ENCODE results near the gene RHOB.
A peak's percentile ranks its signal among the peaks of the same experiment; 100 is the strongest.

Gene RHOB

DNA sequence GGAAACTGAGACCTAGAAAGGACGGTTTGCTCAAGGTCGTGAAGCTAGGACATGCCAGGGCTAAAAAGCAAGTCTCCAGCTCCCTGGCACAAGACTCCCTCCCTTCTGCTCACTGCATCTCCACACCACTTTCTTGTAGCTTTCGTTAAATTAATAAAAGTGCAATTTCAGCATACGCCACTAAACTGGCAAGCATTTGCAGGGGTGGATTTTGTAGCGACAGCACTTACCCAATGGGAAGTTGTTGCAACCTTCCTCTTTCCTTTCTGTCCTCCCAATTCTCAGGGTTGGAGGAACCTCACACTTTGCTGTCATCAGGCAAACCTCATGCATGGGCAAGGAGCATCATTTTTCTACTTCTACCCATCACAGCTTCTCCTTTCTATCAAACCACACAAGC lies 7.4 kb upstream of the RHOB start:
- DNase-seq: no peak

DNA sequence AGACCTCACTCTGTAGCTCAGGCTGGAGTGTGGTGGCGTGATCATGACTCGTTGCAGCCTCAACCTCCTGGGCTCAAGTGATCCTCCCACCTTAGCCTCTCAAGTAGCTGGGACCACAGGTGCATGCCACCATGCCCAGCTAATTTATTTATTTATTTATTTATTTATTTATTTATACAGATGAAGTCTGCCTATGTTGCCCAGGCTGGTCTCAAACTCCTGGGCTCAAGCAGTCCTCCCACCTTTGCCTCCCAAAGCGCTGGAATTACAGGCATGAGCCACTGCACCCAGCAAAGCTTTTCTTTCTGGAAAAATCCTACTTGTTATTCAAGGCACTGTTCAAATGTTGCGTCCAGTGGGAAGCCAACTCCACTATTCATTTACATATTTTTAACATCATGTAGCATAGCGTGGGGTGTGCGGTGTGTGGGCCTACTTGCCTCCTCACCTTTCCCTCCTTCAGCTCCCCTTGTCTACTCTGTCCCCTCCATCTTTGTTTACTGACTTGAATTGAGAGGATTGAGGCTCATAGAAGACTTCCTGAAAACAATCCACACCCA lies 6.8 kb upstream of the RHOB start:
- no peak for DNase-seq

DNA sequence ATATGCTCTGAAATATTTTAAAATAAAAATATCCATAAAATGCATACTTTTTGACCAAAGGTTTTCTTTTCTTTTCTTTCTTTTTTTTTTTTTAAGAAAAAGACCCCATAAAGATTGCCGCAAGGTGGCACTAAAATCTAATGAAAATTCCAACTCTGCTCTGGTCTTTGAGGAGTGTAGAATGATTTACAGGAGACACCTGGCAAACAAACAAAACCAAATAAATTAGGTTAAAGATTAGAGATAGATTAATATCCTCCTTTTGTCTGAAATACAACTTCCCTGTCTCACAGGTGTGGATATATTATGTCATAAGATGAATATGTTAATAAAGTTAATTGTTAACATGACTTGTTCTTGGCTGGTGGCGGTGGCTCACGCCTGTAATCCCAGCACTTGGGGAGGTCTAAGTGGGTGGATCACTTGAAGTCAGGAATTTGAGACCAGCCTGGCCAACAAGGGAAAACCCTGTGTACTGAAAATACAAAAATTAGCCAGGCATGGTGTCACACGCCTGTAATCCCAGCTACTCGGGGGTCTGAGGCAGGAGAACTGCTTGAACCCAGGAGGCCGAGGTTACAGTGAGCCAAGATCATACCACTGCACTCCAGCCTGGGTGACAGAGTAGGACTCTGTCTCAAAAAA lies 3.5 kb upstream of the RHOB start:
- no peak for DNase-seq

DNA sequence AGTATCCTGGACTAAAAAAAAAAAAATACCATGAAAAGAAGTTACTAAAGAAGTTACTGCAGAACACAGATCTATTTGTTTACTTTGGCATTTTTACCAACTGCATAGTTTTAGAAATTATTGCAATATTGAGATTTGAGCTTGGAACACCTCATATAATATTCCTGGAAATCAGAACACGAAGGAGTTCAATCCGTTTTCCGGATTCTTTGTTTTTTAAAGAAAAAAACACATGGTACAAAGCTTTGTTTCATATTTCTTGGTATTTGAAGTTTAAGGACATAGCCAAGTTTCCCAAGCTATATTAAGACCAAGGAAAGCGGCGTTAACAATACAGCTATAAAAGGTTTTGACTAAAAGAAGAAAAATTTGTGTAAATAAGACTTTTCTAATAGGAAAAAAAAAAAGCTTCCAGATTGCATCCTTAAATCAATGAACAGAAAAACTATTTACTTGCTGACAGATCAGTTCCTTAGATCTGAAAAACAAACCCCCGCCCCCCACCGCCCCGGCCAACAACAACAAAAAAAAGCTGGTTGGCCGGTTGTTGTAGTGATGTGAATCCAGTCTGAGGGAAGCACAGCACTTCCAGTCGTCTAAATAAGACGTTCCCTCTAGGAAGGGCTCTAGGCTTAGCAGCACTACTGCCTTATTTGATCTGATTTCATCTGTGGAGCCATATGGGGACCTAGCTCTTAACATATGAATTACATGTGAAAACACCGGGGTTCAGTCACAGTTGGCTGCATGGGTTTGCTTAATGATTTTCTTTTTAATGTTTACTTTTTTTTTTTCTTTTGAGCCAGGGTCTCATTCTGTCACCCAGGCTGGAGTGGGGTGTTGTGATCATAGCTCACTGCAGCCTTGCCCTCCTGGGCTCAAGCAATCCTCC lies 2.5 kb upstream of the RHOB start:
- no peak for DNase-seq

DNA sequence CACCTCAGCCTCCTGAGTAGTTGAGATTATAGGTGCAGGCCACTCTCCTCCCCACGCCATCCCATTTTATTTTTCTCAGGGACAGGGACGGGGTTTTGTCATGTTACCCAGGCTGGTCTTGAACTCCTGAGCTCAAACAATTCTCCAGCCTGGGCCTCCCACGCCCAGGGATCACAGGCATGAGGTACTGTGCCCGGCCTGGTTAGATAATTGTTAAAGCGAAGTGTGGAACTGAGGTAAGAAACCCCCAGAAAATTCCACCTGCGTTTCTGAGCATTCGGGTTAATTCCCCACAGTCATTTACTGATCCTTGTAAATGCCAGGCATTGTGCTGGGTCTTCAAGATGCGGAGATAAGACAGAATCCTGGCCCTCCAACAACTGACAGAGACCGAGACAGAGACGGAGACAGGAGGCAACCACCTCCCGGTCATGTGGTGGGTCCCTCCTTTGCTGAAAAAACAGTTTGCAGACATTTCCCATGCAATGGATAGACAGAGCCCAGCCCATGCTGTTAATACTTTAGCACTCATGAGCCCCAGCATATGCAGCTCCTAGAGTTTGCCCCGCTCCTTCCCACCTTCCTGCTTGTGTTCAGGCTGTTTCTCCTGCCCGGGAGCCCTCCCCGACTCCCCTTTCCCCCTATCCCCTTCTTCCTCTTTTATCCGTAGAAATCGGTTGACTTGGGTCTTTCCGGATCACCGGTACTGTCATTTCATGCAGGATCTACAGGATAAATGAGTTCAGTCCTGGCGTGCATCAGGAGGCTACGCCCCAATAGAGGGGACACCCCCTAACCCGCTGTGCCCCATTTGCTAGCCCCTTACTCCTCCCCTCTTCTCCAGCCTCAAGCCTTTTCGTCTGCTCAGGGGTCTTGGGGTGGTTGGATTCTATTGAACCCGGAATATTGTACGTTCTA lies 1.6 kb upstream of the RHOB start:
- no peak for DNase-seq

DNA sequence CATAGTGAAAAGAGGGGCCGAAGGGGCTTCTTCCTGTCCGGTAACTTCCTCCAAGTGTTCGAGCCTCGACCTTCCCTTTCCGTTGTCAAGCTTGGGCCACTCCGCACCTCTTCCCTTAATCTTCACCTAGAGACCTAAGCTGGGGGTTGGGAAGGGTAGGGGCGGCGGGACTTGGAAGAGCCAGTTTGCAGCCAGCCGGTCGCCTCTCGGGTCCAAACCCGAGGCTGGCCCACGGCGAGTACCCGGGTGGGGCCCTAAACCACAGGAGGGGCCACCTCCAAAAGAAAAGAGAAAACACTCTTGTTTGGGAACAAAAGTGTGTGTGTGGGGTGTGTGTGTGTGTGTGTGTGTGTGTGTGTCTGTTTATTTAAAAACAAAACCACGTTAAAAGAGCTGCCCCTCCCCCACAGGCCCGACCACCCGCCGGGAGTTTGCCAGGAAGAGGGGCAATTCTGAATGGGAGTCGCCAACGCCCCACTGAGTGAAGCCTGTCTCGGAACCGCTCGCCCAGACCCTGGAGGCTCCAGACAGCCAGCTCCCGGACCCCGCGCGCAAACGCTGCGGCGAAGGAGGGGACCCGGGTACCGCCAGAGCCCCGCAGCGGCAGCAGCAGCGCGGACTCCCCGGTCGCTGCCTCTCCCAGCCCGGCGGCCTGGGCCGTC lies 488 bp upstream of the RHOB start:
- no peak for DNase-seq

DNA sequence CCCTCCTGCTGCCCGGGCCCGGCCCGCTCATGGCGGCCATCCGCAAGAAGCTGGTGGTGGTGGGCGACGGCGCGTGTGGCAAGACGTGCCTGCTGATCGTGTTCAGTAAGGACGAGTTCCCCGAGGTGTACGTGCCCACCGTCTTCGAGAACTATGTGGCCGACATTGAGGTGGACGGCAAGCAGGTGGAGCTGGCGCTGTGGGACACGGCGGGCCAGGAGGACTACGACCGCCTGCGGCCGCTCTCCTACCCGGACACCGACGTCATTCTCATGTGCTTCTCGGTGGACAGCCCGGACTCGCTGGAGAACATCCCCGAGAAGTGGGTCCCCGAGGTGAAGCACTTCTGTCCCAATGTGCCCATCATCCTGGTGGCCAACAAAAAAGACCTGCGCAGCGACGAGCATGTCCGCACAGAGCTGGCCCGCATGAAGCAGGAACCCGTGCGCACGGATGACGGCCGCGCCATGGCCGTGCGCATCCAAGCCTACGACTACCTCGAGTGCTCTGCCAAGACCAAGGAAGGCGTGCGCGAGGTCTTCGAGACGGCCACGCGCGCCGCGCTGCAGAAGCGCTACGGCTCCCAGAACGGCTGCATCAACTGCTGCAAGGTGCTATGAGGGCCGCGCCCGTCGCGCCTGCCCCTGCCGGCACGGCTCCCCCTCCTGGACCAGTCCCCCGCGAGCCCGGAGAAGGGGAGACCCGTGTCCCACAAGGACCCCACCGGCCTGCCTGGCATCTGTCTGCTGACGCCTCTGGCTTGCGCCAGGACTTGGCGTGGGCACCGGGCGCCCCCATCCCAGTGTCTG lies 767 bp downstream of the RHOB start:
- peak; percentile 29 for DNase-seq

DNA sequence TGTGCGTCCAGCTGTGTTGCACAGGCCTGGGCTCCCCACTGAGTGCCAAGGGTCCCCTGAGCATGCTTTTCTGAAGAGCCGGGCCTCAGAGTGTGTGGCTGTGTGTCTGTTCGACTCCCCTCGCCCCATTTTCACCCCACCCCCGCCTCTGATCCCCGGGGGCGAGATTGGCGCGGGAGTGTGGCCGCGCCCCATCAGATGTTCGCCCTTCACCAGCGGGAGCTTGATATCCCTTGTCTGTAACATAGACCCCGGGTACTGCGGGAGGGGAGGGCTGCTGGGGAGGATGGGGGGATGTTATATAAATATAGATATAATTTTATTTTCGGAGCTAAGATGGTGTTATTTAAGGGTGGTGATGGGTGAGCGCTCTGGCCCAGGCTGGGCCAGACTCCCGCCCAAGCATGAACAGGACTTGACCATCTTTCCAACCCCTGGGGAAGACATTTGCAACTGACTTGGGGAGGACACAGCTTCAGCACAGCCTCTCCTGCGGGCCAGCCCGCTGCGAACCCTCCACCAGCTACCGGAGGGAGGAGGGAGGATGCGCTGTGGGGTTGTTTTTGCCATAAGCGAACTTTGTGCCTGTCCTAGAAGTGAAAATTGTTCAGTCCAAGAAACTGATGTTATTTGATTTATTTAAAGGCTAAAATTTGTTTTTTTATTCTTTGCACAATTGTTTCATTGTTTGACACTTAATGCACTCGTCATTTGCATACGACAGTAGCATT lies 1.5 kb downstream of the RHOB start:
- DNase-seq: no peak

DNA sequence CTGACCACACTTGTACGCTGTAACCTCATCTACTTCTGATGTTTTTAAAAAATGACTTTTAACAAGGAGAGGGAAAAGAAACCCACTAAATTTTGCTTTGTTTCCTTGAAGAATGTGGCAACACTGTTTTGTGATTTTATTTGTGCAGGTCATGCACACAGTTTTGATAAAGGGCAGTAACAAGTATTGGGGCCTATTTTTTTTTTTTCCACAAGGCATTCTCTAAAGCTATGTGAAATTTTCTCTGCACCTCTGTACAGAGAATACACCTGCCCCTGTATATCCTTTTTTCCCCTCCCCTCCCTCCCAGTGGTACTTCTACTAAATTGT lies 2.1 kb downstream of the RHOB start:
- no peak for DNase-seq

DNA sequence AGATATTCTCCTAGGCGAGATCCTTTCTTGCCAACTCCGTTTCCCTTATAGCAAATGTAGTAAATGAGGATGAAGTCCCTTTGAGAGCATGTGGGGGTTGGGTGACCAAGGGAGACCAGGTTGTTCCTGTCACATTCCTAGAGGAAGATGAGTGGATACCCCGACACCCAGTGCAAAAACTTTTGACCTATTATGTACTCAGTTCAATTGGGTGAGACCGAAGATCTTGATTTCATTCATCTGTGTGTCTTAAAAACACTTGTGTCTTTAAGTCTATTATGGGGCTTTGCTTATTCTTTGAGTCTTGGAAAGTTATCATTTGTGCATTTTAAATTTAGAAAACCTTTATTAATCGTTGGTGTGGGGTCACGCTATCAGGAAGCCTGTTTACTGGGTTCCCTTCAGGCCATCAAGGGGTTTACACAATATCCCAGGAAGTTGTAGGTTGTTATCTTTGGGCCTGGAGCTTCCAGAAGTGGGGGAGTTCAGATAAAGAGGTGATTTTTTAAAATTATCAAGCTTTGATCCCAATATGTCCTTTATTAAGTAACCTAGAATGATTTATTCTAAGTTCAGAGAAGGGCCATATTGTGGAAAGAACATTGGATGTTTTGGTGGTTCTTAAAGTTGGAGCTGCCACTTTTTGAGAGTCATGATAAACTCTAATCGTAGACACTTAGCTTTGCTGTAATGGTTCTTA lies 2.8 kb downstream of the RHOB start:
- no peak for DNase-seq

DNA sequence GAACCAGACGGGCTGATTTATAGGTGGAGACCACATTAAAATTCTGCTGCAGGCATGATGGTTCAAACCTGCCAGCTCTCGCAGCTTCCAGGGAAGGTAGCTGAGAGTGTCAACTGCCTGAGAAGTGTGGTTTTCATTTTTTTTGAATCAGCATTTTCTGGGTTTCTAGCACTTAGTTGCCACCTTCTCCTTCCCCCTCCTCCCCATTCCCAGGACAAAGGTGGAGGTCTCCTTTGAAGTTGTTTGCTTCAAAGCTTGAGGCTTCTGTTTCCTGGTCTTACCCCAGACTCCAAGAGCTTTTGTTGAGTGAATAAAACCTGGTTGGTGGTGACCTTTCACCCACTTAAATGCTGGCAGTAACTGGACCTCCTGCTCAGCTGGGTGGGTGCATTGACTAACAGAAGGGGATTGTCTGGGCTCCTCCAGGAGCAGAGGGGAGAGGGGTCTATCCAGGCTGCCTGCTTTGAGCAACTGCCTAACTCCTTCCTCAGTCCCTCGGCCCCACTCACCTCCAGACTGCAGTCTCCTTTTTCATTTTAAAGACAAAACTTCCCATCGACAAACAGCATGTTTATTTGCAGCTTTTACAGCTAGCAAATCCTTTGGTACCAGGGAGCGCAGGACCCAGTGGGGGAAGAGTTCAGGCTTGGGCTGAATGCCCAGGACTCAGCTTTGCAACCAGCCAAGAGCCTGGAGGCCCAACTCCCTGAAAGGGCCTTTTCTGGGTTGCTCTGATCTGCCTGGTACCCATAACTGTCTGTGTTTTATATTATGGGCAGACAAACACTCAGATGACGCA lies 3.5 kb downstream of the RHOB start:
- DNase-seq: no peak

DNA sequence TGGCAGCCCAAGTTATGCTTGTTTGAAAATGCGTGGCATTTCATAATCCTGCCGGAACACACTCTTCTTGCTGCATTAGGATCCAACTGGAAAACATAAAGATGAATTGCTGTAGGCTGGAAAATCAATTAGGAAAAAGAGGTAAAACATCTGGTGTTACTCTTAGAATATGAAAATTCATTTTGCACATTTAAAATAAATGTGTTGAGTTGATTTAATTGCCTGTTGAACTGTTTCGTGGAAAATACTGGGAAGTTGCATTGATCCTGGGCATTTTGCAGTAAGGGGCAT lies 4.1 kb downstream of the RHOB start:
- DNase-seq: no peak

DNA sequence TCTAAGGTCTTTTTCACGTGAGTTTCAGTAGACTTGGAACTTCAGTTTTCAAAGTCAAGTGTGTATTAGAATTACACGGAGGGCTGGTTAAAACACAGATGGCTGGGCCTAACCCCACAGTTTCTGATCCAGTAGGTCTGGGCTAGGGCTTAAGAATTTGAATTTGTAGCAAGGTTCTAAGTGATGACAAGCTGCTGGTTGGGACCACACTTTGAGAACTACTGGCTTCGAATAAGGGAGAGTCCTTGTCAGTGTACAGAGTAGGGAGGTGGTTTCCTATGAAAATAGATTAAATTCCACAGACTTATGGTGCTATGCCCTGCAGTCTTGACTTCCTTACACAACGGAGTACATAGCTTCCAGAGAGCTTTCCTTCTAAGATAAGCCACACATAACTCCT lies 4.5 kb downstream of the RHOB start:
- no peak for DNase-seq

DNA sequence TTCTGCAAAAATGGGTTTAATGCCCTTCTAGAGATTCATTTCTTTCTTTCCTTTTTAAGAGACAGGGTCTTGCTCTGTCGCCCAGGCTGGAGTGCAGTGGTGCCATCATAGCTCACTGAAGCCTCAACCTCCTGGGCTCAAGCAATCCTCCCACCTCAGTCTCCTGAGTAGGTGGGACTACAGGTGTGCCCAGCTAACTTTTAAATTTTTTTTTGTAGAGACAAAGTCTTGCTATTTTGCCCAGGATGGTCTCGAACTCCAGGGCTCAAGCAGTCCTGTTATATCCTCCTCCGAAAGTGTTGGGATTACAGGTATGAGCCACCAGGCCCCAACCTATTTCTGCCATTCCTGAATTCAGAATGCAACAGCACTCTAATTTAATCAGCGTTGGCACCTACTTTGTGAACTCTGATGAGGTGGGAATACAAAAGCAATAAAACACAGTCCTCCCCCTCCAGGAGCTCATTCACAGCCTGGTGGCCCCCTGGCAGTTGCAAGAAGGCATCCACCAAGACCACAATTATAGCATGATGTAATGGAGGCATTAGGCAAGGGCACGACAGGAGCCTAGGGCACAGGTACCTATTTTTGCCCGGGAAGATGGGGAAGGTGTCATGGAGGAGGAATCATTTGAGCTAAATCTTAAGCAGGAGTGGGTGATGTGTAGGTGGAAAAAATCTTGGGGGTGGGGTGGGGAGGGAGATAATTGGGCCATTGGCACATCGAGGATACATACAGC lies 5.1 kb downstream of the RHOB start:
- DNase-seq: no peak

DNA sequence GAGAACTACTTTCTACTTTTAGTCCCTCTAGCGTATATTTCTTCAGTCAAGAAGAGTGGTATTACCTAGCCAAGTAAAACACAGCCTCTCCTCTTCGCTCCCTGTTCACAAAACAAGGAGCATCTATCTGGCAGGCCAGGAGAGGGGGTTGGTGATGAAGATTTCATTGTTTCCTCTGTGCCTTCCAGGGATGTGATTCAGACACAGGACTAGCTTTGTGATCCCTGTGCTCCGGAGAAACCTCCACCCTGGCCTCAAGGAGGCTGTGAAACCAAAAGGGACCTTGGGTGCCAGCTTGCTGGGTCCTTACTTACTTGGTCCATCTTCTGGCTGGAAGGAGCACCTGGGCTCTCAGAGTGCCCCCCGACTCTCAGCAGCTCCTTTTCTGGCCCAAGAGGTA lies 5.7 kb downstream of the RHOB start:
- DNase-seq: no peak

DNA sequence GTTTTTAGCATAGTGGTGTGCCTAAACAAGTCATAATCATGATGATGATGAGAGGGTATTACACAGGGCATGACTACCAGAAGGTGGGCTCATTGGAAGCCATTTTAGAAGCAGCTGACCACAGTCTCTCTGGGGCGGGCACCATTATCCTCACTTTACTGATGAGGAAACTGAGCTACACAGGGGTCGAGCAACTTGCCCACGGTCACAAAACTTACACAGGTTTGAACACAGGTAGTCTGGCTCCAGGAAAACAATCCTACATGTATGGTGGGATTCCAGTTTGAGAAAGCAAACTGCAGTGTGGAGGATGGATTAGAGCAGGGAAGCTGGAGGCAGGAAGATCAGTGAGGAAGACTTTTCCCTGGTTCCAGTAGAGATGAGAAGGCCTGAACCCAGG lies 6.2 kb downstream of the RHOB start:
- DNase-seq: no peak

DNA sequence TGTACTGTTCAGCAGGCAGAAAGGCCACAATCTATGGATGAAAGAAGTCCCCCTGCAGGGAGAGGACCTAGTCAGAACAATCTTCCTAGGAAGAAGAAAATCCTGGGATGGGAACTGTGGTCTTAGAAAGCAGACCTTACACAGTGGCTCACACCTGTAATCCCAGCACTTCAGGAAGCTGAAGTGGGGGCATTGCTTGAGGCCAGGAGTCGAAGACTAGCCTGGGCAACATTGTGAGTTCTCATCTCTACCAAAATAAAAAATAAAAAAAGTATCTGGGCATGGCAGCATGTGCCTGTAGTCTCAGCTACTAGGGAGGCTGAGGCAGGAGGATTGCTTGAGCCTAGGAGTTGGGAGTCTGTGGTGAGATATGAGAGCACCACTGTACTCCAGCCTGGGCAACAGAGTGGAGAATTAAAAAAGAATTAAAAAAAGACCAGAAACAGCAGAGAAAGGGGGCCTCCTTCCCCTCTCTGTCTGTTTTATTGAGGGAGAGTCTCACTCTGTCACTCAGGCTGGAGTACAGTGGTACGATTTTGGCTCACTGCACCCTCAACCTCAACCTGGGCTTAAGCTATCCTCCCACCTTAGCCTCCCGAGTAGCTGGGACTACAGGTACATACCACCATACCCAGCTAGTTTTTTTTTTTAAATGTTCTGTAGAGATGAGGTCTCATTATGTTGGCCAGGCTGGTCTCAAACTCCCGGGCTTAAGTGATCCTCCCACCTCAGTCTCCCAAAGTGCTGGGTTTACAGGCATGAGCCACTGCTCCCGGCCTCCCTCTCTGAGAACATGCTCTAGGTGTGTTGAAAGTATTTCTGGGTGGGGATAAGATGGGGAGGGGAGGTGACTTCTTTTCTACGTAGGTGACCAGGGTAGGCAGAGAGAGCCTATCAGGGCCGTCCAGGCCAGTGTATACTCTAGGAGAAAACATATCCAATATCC lies 7.4 kb downstream of the RHOB start:
- DNase-seq: no peak

DNA sequence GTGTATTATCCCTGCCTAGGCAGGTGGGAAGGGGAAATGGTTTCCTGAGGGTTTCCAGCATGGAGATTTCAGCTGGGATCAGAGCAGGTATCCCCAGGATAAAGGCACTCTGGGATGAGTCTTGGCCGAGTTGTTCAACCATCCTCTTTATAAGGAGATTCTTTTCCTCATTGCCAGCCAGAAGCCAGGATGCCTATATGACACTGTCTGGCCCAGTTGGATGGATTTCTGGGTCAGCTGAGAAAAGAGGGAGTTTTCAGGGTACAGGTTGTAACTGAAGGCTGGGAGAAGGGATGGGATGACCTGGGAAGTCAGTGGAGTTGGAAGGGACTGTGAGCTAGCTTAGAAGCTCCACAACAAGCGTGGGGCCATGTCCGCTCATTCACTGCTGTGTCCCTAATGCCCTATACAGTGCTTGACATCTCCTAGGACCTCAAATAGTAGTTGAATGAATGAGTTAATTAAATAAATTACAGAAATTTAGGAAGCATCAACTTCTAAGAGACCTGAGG lies 8.3 kb downstream of the RHOB start:
- no peak for DNase-seq

All from activated naive CD4-positive, alpha-beta T cell treated with anti-CD3 and anti-CD28 coated beads, Interleukin-2, amount 50 U/mL, for 16 hours (primary cell).